Fibroblast of lung (primary cell): Measurements from ENCODE around the gene EPS15.

Source experiments
- CTCF ChIP-seq, 2 donors: IDR thresholded peaks in 1 of 2; conservative IDR thresholded peaks in 1 of 2; 1 replicate in 1 of 2; 2 replicates in 1 of 2; pipeline ENCODE4 v1.5.1; 2011 to 2012; ENCODE audit warnings: low read length in 2 of 2, control low read depth in 1 of 2, inconsistent platforms in 1 of 2, low read depth in 1 of 2, mild to moderate bottlenecking in 1 of 2
- EZH2 ChIP-seq: IDR thresholded peaks from 2 replicates; pipeline ENCODE4 v1.5.1; 2012; ENCODE audit warnings: low read length, control low read depth, mild to moderate bottlenecking; ENCODE audit errors: missing control alignments

GRCh38 chr1:51328926-51329325, 190.1 kb downstream of the EPS15 start:
- TF ChIP-seq CTCF (conservative IDR thresholded peaks at IDR 0.05 in 1 of 2, IDR thresholded peaks at IDR 0.05 in 1 of 2; ENCODE audit: low read depth in 1 of 2, low read length in 2 of 2) = no peak
- no peak for TF ChIP-seq EZH2
